KBM-7 (cell line): ENCODE data around the gene MED22.
"Not testable (repeated sequence)": the region's sequence is repeated elsewhere in the genome, so short reads cannot be mapped to it uniquely, and the experiment has no call there.

Experiments
- DNase-seq: peaks from one replicate; pipeline ENCODE4 v3.0.0-alpha.2; 2015
- in situ Hi-C: fragments of 300-500 bp; cut with MboI; formaldehyde crosslinking; loops from 2 replicates; pipeline ENCODE4 v1.14.3; 2020; ENCODE audit warnings: low sequenced_read_pairs, low pct_unique_long_range_greater_than_20kb, mixed read lengths

The MED22 gene

DNA sequence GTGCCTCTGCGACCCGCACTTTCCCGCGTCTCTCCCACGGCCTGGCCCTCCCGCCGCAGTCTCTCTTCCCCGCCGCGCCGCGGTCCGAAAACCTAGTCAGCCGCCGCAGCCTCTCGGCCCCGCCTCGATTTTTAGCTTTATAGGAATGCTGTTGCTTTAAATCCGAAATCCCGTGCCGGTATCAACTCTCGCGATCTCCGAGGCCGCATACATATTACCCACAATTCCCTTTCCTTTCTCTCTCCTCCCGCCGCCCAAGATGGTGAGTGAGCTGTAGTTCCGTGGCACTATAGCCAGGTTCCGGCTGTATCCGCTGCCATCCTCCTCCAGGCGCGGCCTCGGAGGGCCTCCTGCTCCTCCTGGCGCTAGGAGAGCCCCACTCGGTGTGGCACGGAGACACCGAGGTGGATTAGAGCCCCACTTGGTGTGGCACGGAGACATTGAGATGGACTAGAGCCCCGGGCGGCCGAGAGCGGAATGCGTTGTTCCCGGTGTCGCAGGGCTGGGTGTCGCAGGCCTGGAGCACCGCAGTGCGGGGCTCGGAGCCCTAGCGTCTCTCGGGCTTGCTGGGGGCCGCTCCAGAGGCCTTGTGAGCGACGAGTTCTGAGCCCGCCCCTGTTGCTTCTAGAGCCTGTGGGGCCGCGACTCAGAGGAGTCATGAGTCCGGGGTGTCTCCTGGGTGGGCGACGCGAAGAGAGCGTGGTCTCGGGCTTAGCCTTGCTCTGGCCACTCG lies at the start of gene MED22, which contains the start of gene RPL7A:
Gene MED22 (minus strand): TSS at position 147 of the 733 bp plus-strand sequence. CDS start 1,469 bp downstream, outside the sequence.
Gene RPL7A (plus strand): TSS at position 234 of the 733 bp plus-strand sequence. CDS start 26 bp downstream, at position 260.
- in situ Hi-C loops, result no loop called here

DNA sequence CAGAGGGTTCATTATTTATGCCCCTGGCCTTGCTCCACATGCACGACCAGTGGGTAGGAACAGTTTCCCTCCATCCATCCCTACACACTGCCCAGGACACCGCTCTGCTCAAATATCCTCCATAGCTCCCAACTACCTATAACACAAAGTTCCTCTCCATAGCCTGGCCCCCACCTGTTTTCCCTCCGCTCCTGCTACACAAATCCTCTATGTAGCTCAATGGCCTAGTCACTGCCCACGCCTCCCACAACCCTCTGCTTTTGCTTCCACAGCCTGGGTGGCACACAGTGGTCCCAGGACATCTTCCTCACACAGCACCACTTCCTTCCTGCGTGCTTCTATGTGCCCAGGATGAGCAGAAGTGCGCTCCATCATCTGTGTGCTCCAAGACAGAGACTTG lies 49.4 kb upstream of the MED22 start:
- DNase-seq, result no peak
- in situ Hi-C loops, result no loop called here

More for the DNA sequence above, at the start of gene MED22, which contains the start of gene RPL7A:
- DNase-seq, result peak; percentile 99

DNA sequence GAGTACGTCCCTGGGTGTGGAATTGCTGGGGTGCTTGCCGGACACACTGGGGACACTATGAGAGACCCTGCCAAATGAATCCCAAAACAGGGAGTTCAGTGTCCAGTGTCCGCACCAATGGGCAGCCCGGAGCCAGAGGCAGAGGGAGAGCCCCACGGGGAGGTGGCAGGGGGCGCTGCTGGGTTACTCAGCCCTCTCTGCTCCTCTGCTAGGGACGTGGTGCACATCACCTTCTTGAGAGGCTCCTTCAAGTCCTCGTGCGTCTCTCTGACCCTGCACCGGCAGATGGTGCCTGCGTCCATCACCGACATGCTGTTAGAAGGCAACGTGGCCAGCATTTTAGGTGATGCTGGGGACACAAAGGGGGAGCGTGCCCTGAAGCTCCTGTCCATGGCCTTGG lies 49.0 kb upstream of the MED22 start:
- DNase-seq, result peak; percentile 31
- in situ Hi-C loops, result no loop called here

DNA sequence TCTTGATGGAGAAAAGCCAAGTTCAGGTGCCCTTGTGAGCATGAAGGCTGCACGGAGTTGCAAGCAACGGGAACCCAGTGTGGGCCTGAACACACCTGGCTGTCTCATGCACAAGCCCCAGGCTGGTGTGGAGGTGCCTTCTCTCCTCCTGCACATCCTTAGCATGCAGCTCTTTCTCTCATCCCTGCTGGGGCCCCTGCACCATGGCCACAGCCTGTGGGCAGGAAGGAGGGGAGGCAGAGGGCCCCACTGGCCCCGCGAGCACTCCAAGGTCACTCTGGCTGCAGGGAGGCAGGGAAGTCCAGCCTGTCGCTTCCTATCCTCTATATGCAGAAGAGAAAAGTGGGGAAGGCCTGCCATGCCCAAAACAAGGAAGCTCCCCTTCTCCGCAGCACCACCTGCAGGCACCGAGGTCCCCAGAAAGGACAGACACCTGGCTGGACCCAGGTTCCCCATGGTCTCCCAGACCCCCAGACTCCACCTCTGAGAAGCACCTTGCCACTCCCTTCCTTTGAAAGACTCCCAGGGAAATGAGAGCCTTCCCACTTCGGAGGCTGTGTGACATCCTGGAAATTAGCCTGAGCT lies 46.8 kb upstream of the MED22 start:
- DNase-seq, result no peak
- in situ Hi-C loops, result no loop called here

DNA sequence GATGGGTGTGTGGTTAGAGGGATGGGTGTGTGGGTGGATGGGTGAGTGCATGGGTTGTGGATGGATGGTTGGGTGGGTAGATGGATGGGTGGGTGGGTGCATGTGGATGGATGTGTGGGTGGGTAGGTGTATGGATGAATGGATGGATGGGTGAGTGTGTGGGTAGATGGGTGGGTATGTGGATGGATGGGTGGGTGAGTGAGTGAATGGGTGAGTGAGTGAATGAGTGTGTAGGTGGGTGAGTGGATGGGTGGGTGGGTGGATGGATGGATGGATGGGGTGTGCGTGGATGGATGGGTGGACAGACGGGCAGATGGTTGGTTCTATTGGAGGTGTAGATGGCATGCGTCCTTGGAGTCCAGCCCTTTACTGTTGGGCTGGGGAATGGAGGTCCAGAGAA lies 45.5 kb upstream of the MED22 start:
- in situ Hi-C loops, result no loop called here
- DNase-seq, result no peak

DNA sequence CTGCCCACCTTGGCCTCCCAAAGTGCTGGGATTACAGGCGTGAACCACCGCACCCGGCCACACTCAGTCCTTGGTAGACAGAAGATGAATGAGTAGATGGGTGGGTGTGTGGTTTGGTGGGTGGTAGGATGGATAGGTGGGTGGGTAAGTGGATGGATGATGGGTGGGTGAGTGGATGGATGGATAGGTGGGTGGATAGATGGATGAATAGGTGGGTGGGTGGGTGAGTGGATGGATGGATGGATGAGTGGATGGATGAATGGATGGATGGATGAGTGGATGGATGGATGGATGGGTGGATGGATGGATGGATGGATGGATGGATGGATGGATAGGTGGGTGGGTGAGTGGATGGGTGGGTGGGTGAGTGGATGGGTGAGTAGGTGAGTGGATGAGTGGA lies 44.4 kb upstream of the MED22 start:
- in situ Hi-C loops, DNase-seq: not testable (repeated sequence)

DNA sequence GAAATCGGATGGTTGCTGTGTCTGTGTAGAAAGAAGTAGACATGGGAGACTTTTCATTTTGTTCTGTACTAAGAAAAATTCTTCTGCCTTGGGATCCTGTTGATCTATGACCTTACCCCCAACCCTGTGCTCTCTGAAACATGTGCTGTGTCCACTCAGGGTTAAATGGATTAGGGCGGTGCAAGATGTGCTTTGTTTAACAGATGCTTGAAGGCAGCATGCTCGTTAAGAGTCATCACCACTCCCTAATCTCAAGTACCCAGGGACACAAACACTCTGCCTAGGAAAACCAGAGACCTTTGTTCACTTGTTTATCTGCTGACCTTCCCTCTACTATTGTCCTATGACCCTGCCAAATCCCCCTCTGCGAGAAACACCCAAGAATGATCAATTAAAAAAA lies 43.5 kb upstream of the MED22 start:
- in situ Hi-C loops, DNase-seq: not testable (repeated sequence)

DNA sequence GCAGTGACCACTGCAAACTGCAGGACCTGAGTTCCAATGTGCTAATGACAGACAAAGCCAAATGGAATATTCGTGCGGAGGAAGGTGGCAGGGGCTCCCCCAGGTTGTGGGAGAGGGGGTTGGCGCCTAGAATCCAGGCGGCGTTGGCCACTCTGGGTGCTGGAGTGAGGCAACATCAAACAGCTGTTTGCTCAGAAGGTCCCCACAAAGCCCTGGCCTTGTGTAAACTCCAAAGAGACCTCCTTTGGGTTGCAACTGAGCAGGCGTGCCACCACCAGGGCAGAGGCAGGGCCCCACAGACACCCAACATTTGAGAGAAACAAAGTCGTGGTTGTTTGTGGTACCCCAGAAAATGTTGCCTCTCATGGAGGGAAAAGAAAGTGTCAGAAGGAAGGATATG lies 42.8 kb upstream of the MED22 start:
- in situ Hi-C loops, result no loop called here
- DNase-seq, result no peak

DNA sequence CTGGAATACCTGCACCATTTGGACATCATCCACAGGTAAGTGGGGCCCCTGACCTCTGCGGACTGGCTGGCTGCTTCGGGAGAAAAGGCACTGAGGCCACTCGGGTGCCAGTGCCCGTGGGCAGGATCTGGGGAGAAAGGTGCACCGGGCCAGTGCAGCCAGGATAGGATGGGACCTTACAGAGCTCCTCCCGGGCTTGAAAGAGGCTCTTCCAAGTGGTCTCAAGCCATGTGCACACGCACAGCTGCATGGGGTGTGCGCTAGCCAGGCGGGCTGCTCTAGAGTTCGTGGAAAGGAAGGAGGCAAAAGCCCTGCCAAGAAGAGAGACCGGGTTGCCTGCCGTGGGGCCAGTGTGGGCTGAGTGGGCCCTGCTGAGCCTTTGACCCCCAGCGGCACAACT lies 41.6 kb upstream of the MED22 start:
- in situ Hi-C loops, result no loop called here
- DNase-seq, result no peak

DNA sequence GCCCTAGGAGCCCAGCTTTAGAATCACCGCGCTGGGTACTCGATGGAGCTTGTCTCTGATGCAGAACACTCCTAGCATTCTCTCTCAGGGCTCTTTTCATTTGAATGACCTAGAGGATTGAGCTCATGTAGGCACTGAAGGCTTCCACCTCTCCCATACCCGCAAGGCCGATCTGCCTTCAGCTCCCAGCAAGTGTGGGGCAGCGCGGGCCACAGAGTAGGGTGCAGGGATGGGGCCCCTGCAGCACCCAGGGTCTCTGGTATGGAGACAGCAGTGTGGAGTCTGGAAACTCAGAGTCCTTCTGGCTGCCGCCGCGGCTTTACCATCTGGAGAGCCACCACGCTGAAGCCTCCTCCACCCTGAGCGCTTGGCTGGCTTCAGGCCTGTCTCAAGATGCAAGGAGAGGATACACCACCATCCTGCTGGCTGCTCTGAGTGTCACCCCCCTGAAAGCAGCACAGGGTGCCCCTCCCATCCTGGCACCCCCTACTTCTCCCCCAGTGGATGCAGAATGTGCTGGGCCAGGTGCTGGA lies 41.2 kb upstream of the MED22 start:
- no peak for DNase-seq
- in situ Hi-C loops, result no loop called here

DNA sequence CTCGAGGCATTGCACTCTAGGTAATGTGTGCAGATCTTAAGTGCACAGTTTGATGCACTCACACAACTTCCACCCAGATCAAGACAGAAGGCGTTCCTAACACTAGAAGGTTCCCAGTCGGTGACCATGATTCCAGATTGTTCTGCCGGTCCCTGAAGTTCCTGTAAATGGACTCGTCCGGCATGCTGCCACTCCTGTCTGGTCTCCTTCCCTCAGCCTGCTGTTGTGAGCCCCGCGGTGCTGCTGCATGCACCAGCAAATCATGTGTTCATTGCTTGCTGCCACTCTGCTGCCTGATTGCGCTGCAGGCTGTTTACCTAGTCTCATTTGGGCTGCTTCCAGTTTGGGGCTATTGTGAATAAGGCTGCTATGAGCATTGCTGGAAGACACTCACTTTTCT lies 39.7 kb upstream of the MED22 start:
- in situ Hi-C loops, result no loop called here
- no peak for DNase-seq

DNA sequence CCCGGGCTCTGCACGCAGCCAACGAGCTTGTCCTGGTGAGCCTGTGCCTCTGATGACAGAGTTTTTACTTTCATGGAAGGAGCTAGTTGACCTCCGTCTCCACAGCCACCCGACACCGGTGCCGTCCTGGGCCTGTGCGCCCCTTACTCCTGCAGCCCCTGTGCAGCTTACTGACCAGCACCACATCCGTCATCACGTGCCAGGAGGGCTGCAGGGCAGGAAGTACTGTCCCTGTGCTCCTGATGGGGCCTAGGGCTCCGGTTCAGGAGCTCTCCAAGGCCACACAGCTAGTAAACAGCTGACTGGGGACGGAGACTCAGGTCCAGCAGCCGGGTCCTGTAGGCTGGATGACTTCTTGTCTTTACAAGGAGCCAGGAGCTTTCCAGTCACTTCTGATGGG lies 38.4 kb upstream of the MED22 start:
- in situ Hi-C loops, result no loop called here

DNA sequence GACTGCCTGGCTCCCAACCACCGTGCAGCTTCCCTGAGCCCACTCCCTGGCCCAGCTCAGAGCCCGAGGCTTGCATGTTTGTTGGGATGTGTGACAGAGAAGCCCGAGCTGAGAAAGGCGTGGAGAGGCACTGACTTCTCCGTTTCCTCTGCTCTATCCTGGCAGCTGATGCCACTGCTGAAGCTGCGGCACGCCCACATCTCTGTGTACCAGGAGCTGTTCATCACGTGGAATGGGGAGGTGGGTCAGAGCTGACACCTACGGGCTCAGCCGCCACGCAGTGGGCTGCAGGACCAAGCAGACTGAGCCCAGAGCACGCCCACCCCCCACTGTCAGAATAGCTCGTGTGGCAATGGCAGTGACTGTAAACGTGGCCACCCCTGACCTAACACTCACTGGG lies 37.5 kb upstream of the MED22 start:
- in situ Hi-C loops, result no loop called here

More for the DNA sequence above, 38.4 kb upstream of the MED22 start:
- no peak for DNase-seq

DNA sequence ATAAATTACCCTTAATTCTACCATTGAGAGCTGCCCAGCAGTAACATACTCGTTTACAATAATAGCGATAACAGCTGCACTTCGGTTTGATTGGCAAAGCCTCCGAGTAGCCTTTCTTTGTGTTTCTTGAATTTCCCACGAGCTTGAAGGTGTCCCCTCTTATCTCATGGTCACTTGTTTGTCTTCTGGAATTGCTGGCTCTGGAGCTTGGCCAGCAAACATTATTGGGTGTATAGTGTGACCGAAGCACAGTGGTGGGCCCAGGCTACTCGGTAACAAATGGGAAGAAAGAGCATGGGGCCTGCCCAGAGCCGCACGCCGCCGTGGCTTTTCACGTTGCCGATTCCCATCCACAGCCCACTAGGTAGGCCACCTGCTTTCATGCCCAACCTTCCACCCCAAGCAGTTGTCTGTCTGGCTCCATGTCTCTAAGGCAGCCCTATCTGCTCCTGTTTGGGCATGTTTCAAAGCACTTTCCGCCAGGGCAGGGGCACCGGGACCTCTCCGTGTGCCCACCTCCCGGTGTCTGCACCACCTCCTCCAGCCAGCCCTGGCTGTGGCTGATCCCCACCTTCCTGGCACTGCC lies 36.9 kb upstream of the MED22 start:
- in situ Hi-C loops, result no loop called here
- no peak for DNase-seq

More for the DNA sequence above, 37.5 kb upstream of the MED22 start:
- no peak for DNase-seq

DNA sequence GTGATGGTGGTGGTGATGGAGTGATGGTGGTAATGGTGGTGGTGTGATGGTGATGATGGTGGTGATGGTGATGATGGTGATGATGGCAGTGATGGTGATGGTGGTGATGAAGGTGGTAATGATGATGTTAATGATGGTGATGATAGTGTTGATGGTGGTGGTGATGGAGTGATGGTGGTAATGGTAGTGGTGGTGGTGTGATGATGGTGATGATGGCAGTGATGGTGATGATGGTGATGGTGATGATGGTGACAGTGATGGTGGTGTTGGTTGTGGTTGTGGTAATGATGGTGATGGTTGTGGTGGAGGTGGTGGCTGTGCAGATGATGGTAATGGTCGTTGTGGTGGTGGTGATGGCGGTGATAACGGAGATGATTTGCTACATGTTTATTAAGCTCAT lies 35.5 kb upstream of the MED22 start:
- DNase-seq, result no peak
- in situ Hi-C loops, result no loop called here

DNA sequence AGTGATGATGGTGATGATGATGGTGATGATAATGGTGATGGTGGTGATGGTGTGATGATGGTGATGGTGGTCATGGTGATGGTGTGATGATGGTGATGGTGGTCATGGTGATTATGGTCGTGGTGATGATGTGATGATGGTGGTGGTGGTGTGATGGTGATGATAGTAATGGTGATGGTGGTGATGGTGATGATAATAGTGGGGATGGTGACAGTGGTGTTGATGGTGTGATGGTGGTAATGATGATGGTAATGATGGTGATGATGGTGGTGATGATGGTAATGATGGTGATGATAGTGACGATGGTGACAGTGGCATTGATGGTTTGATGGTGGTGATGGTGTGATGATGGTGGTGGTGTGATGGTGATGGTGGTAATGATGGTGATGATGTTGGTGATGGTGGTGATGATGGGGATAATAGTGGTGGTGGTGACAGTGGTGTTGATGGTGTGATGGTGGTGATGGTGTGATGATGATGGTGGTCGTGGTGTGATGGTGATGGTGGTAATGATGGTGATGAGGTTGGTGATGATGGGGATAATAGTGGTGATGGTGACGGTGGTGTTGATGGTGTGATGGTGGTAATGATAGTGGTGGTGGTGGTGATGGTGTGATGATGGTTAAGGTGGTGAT lies 34.7 kb upstream of the MED22 start:
- no peak for DNase-seq
- in situ Hi-C loops, result no loop called here

DNA sequence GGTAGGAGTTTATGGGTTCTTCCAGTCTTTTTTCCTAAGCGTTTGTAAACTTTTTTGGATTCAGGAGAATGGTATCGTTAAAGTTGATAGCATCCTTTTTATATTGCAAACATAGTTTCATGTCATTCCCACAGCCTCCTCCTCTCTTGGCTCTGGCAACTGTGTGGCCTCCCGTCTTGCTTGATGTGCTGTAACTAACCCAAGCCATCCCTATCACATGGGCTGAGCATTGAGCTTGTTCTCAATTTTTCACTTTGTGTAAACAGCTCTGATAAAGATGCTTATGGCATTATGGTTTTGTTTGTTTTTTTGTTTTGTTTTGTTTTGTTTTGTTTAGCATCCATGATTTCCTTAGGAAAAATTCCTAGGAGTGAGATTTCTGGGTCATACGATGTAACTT lies 32.8 kb upstream of the MED22 start:
- in situ Hi-C loops, result no loop called here
- no peak for DNase-seq

DNA sequence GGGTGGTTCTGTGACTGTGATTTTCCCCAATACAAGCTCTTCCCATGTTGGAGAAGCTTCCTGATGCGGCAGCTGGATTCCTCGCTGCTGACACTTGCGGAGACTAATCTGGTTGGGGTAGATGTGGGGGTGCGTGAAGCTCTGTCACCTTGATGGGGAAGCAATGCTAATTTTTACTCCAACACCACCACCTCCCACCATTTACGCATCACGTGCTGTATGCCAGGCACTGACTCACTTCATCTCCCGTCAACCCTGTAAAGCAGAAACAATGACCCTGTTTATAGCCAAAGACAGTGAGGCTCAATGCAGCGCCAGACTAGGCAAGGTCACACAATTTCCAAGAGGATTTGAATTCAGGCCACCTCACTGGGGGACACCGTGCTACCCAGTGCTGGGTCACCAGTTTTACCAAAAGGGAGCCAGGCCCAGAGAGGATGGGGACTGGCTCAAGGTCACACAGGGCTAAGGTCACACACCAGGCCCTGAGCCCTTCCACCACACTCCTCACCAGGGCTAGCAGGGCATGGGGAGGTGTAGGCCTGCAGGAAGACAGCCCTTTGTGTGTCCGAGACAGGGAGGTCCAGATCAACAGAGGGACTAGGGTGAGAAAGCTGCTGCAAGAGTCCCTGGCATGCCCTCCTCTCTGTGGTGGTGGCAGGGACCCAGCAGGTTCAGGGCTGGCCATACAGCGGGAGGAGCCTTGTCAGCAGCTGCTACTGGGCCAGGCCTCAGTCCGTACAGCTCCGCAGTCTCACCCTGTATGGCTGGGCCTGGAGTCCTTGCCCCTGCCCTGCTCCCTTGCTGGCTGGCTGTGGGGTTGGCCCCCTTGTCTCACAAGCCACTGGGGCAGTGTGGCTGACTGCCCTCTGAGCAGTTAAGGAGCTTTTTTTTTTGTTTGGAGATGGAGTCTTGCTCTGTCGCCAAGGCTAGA lies 31.5 kb upstream of the MED22 start:
- DNase-seq, result no peak
- in situ Hi-C loops, result no loop called here
